RWPE1 (cell line): ENCODE measurements around the gene TADA3.
"Not testable (repeated sequence)": the region's sequence is repeated elsewhere in the genome, so short reads cannot be mapped to it uniquely, and the experiment has no call there.

Experiments used
- CTCF ChIA-PET: fragments of 350-600 bp; sonication (Branson Sonifier 250); formaldehyde crosslinking; extraction: SDS; loops from one replicate; lab custom pipeline; 2021; lab: Yijun Ruan, JAX
- POLR2A ChIA-PET: fragments of 400-600 bp; formaldehyde crosslinking; extraction: SDS; loops from one replicate; lab custom pipeline; 2020; ENCODE audit warnings: antibody characterized with exemption; ENCODE audit not compliant: low non-redundant PET; lab: Yijun Ruan, JAX
- DNase-seq: peaks from one replicate; pipeline ENCODE4 v3.0.0; 2012; ENCODE audit warnings: low spot score
- H3K27ac ChIP-seq: fragments of 450-650 bp; 2 replicates; pipeline ENCODE4 v1.5.1; 2017
- CTCF ChIP-seq: fragments of 450-650 bp; conservative IDR thresholded peaks from 2 replicates; pipeline ENCODE4 v1.5.1; 2017; ENCODE audit warnings: low read depth, mild to moderate bottlenecking

Gene TADA3

GRCh38 chr3:9778143-9779074 lies 13.9 kb downstream of the TADA3 start:
- CTCF ChIA-PET = no interaction called here
- DNase-seq = no peak
- no peak for TF ChIP-seq CTCF
- POLR2A ChIA-PET = interaction anchor here (1.0 kb wide), 1 partner anchor 9 kb away, joined by 3 read pairs; the partner anchor contains the start of gene CAMK1
- H3K27ac ChIP-seq = no peak overlapping the region

- ChIA-PET POLR2A (interaction anchor here (1.0 kb wide), 1 partner anchor 8 kb away, joined by 3 read pairs; the partner anchor contains the start of gene CAMK1), CTCF (no interaction called here)
- no peak for DNase-seq
- H3K27ac ChIP-seq = no peak overlapping the region
- no peak for TF ChIP-seq CTCF
Measured at GRCh38 chr3:9777694-9778021, 14.6 kb downstream of the TADA3 start.

- DNase-seq = no peak
- TF ChIP-seq CTCF = no peak
- H3K27ac ChIP-seq = no peak overlapping the region
- ChIA-PET CTCF (no interaction called here), POLR2A (interaction anchor here (1.0 kb wide), 1 partner anchor 7 kb away, joined by 3 read pairs; the partner anchor contains the start of gene CAMK1)
Measured at GRCh38 chr3:9776896-9777693, 15.2 kb downstream of the TADA3 start.

GRCh38 chr3:9771007-9771406 lies 21.3 kb downstream of the TADA3 start:
- CTCF ChIA-PET, DNase-seq, POLR2A ChIA-PET: not testable (repeated sequence)
- peak overlapping the region; percentile 82 for H3K27ac ChIP-seq

GRCh38 chr3:9770276-9770812 lies 21.9 kb downstream of the TADA3 start:
- no peak for TF ChIP-seq CTCF
- H3K27ac ChIP-seq = peak overlapping the region; percentile 82
- CTCF ChIA-PET = no interaction called here
- POLR2A ChIA-PET = interaction anchor here (0.9 kb wide), 1 partner anchor 8 kb away, joined by 3 read pairs; no protein-coding TSS in a partner anchor
- no peak for DNase-seq

- CTCF ChIA-PET = interaction anchor here (0.6 to 1.3 kb wide), 2 partner anchors 54 to 561 kb away, joined by 3 to 4 read pairs; no protein-coding TSS in a partner anchor
- peak within 1 kb of the TSS; percentile 82 for H3K27ac ChIP-seq
Measured at GRCh38 chr3:9769426-9770275, 22.6 kb downstream of the TADA3 start, which contains the start of gene CAMK1. CAMK1 (minus strand) TSS chr3:9769947; CDS start chr3:9767749, 2,198 bp downstream.

More at GRCh38 chr3:9769426-9770275, 22.6 kb downstream of the TADA3 start, which contains the start of gene CAMK1:
- POLR2A ChIA-PET = interaction anchor here (0.9 kb wide), 1 partner anchor 8 kb away, joined by 3 read pairs; no protein-coding TSS in a partner anchor
- TF ChIP-seq CTCF = no peak
- peak; percentile 61 for DNase-seq
